Measurements from ENCODE around the gene STIP1.

DNA sequence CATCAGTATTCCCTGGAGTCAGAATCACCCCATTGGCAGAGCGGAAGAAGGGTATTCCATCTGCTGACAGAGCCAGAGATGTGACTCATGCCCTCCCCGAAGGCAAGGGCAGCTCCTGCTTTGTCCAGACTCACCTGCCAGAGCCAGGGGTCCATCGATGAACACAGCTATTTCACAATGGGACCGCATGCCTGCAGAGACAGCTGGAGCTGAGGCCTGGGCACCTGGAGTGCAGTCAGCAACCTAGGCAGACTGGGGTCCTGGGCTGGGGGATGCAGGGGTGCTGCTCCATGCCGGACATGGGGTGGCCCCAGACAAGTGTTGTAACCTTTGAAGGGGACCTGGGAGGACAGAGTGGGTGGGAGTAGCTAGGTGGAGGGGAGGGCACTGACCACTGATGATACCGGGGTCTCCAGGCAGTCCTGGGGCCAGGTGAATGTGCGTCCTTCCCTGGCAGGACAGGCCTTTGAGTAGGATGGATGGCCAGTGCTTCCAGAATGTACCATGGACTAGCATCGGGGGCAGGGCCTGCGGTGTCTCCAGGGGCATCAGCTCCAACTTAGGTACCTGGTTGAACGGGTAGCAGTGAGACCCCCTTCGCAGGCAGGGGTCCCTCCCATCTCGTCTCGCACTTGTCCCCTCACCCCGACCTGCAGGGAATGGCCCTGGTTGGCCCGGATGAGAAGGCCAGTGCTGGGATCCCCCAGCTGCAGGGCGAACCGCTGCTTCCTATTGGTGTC is 38.4 kb downstream of the STIP1 start:
- peak; percentile 75 for TF ChIP-seq POLR2A (IDR thresholded peaks at IDR 0.05; ENCODE audit: low read depth, low read length)
- no peak for TF ChIP-seq EZH2 (IDR thresholded peaks at IDR 0.05; ENCODE audit: borderline replicate concordance, control insufficient read depth, low read depth, low read length)
- TF ChIP-seq, protein P1, sequence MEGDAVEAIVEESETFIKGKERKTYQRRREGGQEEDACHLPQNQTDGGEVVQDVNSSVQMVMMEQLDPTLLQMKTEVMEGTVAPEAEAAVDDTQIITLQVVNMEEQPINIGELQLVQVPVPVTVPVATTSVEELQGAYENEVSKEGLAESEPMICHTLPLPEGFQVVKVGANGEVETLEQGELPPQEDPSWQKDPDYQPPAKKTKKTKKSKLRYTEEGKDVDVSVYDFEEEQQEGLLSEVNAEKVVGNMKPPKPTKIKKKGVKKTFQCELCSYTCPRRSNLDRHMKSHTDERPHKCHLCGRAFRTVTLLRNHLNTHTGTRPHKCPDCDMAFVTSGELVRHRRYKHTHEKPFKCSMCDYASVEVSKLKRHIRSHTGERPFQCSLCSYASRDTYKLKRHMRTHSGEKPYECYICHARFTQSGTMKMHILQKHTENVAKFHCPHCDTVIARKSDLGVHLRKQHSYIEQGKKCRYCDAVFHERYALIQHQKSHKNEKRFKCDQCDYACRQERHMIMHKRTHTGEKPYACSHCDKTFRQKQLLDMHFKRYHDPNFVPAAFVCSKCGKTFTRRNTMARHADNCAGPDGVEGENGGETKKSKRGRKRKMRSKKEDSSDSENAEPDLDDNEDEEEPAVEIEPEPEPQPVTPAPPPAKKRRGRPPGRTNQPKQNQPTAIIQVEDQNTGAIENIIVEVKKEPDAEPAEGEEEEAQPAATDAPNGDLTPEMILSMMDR (IDR thresholded peaks at IDR 0.05 in 2 of 3, conservative IDR thresholded peaks at IDR 0.05 in 1 of 3; ENCODE audit: control insufficient read depth in 2 of 3, extremely low read depth in 1 of 3, insufficient read depth in 1 of 3, low read depth in 3 of 3, low read length in 3 of 3) = no peak
- TF ChIP-seq, protein P2, sequence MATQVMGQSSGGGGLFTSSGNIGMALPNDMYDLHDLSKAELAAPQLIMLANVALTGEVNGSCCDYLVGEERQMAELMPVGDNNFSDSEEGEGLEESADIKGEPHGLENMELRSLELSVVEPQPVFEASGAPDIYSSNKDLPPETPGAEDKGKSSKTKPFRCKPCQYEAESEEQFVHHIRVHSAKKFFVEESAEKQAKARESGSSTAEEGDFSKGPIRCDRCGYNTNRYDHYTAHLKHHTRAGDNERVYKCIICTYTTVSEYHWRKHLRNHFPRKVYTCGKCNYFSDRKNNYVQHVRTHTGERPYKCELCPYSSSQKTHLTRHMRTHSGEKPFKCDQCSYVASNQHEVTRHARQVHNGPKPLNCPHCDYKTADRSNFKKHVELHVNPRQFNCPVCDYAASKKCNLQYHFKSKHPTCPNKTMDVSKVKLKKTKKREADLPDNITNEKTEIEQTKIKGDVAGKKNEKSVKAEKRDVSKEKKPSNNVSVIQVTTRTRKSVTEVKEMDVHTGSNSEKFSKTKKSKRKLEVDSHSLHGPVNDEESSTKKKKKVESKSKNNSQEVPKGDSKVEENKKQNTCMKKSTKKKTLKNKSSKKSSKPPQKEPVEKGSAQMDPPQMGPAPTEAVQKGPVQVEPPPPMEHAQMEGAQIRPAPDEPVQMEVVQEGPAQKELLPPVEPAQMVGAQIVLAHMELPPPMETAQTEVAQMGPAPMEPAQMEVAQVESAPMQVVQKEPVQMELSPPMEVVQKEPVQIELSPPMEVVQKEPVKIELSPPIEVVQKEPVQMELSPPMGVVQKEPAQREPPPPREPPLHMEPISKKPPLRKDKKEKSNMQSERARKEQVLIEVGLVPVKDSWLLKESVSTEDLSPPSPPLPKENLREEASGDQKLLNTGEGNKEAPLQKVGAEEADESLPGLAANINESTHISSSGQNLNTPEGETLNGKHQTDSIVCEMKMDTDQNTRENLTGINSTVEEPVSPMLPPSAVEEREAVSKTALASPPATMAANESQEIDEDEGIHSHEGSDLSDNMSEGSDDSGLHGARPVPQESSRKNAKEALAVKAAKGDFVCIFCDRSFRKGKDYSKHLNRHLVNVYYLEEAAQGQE (IDR thresholded peaks at IDR 0.05; ENCODE audit: low read depth, low read length) = no peak
- no peak for TF ChIP-seq EGR1 (IDR thresholded peaks at IDR 0.05; ENCODE audit: borderline replicate concordance in 1 of 2, low read depth in 2 of 2, low read length in 2 of 2)
- TF ChIP-seq, protein P3, sequence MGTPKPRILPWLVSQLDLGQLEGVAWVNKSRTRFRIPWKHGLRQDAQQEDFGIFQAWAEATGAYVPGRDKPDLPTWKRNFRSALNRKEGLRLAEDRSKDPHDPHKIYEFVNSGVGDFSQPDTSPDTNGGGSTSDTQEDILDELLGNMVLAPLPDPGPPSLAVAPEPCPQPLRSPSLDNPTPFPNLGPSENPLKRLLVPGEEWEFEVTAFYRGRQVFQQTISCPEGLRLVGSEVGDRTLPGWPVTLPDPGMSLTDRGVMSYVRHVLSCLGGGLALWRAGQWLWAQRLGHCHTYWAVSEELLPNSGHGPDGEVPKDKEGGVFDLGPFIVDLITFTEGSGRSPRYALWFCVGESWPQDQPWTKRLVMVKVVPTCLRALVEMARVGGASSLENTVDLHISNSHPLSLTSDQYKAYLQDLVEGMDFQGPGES (IDR thresholded peaks at IDR 0.05) = no peak
- no peak for TF ChIP-seq RB1 (IDR thresholded peaks at IDR 0.05; ENCODE audit: borderline replicate concordance)
- TF ChIP-seq POLR2AphosphoS5 (IDR thresholded peaks at IDR 0.05; ENCODE audit: low read length) = peak; percentile 70; the same call in 1 of the 2 replicates

All from GM12878 (cell line).